K562 (cell line): ENCODE data around the gene HYAL1. TPM values are rescaled to one million over a fixed set of nuclear protein-coding genes. Genes with fewer than 3 reads are reported as not detected.
A peak's percentile ranks its signal among the peaks of the same experiment; 100 is the strongest.

Source experiments
- ATAC-seq: fragments of 200-7000 bp; cut with Tn5 transposase; 3 replicates; pipeline ENCODE4 v1.9.1; 2020; ENCODE audit warnings: moderate library complexity
- BruUV-seq: library from RNA; stranded (reverse); fragments of 400-500 nt; replicated peaks from 2 replicates; lab custom pipeline; 2021; lab: Mats Ljungman, UMichigan
- CTCF ChIA-PET: fragments of 300-600 bp; formaldehyde crosslinking; extraction: SDS; loops from one replicate; lab custom pipeline; 2021; ENCODE audit warnings: low intra/inter-chr PET ratio; lab: Yijun Ruan, JAX
- POLR2A ChIA-PET: fragments of 300-600, 350-650 bp; sonication (Branson Sonifier 250); formaldehyde crosslinking; extraction: SDS; loops from one replicate; lab custom pipeline; 2021; ENCODE audit warnings: antibody characterized with exemption, inconsistent platforms; lab: Yijun Ruan, JAX
- DNase-seq, 4 experiments: peaks; one replicate each; pipeline versions ENCODE4 v3.0.0 to v3.0.0-alpha.2; 2011 to 2018; ENCODE audit warnings: low spot score in 3 of 4, mixed read lengths in 3 of 4; ENCODE audit errors: extremely low read depth in 1 of 4
- FAIRE-seq: peaks from 2 replicates; lab custom pipeline; 2011; peaks lifted over from hg19 to GRCh38; lab: Jason Lieb, UNC
- H2AFZ ChIP-seq: 2 replicates; pipeline ENCODE4 v1.6.0; 2011; ENCODE audit warnings: low read depth, low read length, control low read depth, inconsistent platforms
- H3K27ac ChIP-seq: fragments of 200-600 bp; 3 replicates; pipeline ENCODE4 v1.8.0; 2011; ENCODE audit warnings: low read depth, mild to moderate bottlenecking, control low read depth, inconsistent platforms, low read length, moderate library complexity, mixed read lengths; ENCODE audit errors: extremely low read depth
- H3K27me3 ChIP-seq, 2 experiments: fragments of 300-600 bp in 1 of 2; 2 replicates in 1 of 2; 3 replicates in 1 of 2; pipeline versions ENCODE4 v1.6.0 to v1.8.0; 2011; ENCODE audit warnings: inconsistent platforms in 2 of 2, low read length in 2 of 2, mild to moderate bottlenecking in 1 of 2, mixed read lengths in 1 of 2, moderate library complexity in 1 of 2; ENCODE audit not compliant: control insufficient read depth in 2 of 2, insufficient read depth in 2 of 2
- H3K36me3 ChIP-seq: fragments of 300-600 bp; 3 replicates; pipeline ENCODE4 v1.8.0; 2011; ENCODE audit warnings: mild to moderate bottlenecking, low read length, inconsistent platforms; ENCODE audit not compliant: control insufficient read depth, insufficient read depth
- H3K4me1 ChIP-seq, 2 experiments: fragments of 200-600 bp in 1 of 2; replicated peaks in 1 of 2; 2 replicates in 1 of 2; 3 replicates in 1 of 2; pipeline versions ENCODE4 v1.5.1 to v1.8.0; 2011; ENCODE audit warnings: inconsistent platforms in 2 of 2, low read length in 2 of 2, mild to moderate bottlenecking in 1 of 2, mixed read lengths in 1 of 2, moderate library complexity in 1 of 2; ENCODE audit not compliant: control insufficient read depth in 2 of 2, insufficient read depth in 2 of 2
- H3K4me2 ChIP-seq: 2 replicates; pipeline ENCODE4 v1.6.1; 2011; ENCODE audit warnings: low read length, control low read depth, inconsistent platforms, mixed read lengths; ENCODE audit not compliant: insufficient read depth
- H3K4me3 ChIP-seq: fragments of 200-600 bp; sonication (generic), shearing (Covaris generic); 2 replicates; pipeline ENCODE4 v1.5.1; 2016; ENCODE audit warnings: control low read depth, inconsistent platforms
- H3K79me2 ChIP-seq: fragments of 200-600 bp; 3 replicates; pipeline ENCODE4 v1.8.0; 2011; ENCODE audit warnings: low read length, inconsistent platforms; ENCODE audit not compliant: control insufficient read depth, insufficient read depth
- H3K9ac ChIP-seq, 2 experiments: 2 replicates each; pipeline versions ENCODE4 v1.6.0 to v1.6.1; 2011; ENCODE audit warnings: low read depth in 2 of 2, low read length in 2 of 2, control low read depth in 1 of 2, inconsistent platforms in 1 of 2, mild to moderate bottlenecking in 1 of 2, mixed read lengths in 1 of 2; ENCODE audit not compliant: insufficient read depth in 1 of 2
- H3K9me1 ChIP-seq: one replicate; pipeline ENCODE4 v1.6.0; 2011; ENCODE audit warnings: inconsistent platforms, mild to moderate bottlenecking, low read length, moderate library complexity; ENCODE audit not compliant: control insufficient read depth, insufficient read depth
- H3K9me3 ChIP-seq: replicated peaks from 2 replicates; pipeline ENCODE4 v1.5.1; 2011; ENCODE audit warnings: low read depth, low read length, inconsistent platforms; ENCODE audit not compliant: control insufficient read depth, insufficient read depth
- H4K20me1 ChIP-seq: replicated peaks from 2 replicates; pipeline ENCODE4 v1.6.1; 2011; ENCODE audit warnings: low read length, inconsistent platforms, mixed read lengths; ENCODE audit not compliant: control insufficient read depth, insufficient read depth
- ARID3A ChIP-seq: IDR thresholded peaks from 2 replicates; pipeline ENCODE4 v1.6.1; 2012; ENCODE audit warnings: low read depth, low read length, improper control_type of control experiment, borderline replicate concordance
- CTCF ChIP-seq, 3 experiments: IDR thresholded peaks in 2 of 3; conservative IDR thresholded peaks in 1 of 3; 2 replicates each; pipeline ENCODE4 v1.5.1; 2011 to 2012; ENCODE audit warnings: low read length in 3 of 3, mild to moderate bottlenecking in 3 of 3, control low read depth in 2 of 3, improper control_type of control experiment in 1 of 3, inconsistent platforms in 1 of 3, low read depth in 1 of 3, mixed read lengths in 1 of 3, moderate library complexity in 1 of 3; ENCODE audit not compliant: insufficient read depth in 2 of 3
- CTCFL ChIP-seq: IDR thresholded peaks from 2 replicates; pipeline ENCODE4 v1.6.1; 2011; ENCODE audit warnings: borderline replicate concordance, low read depth, mild to moderate bottlenecking, moderate library complexity, low read length; ENCODE audit not compliant: insufficient read depth, poor library complexity, severe bottlenecking
- SIX5 ChIP-seq, 2 experiments: IDR thresholded peaks; 2 replicates each; pipeline ENCODE4 v1.6.1; 2011; ENCODE audit warnings: low read length in 2 of 2, borderline replicate concordance in 1 of 2, low read depth in 1 of 2, mild to moderate bottlenecking in 1 of 2, moderate library complexity in 1 of 2; ENCODE audit not compliant: insufficient read depth in 1 of 2
- WHSC1 ChIP-seq: IDR thresholded peaks from one replicate; pipeline ENCODE4 v1.6.1; 2012; ENCODE audit warnings: low read length, control low read depth, inconsistent platforms
- YY1 ChIP-seq, 3 experiments: IDR thresholded peaks; 2 replicates each; pipeline ENCODE4 v1.6.1; 2011; ENCODE audit warnings: low read length in 2 of 3, mild to moderate bottlenecking in 2 of 3, moderate library complexity in 2 of 3, borderline replicate concordance in 1 of 3, control low read depth in 1 of 3, low read depth in 1 of 3; ENCODE audit not compliant: insufficient read depth in 3 of 3, insufficient replicate concordance in 2 of 3, control insufficient read depth in 1 of 3, insufficient read length in 1 of 3; ENCODE audit errors: extremely low read depth in 1 of 3
- ZBTB33 ChIP-seq: sonication (generic); formaldehyde crosslinking; IDR thresholded peaks from 2 replicates; pipeline ENCODE4 v1.8.1; 2023; ENCODE audit warnings: mild to moderate bottlenecking, missing genetic modification reagents
- ZFP36 ChIP-seq: fragments of 150-350 bp; IDR thresholded peaks from 2 replicates; pipeline ENCODE4 v1.6.1; 2018; ENCODE audit warnings: low read length, low read depth; ENCODE audit not compliant: partially characterized antibody
- ZNF175 ChIP-seq: fragments of 200-800 bp; sonication (Bioruptor generic); IDR thresholded peaks from 2 replicates; pipeline ENCODE4 v1.6.1; 2016; ENCODE audit warnings: low read depth, mild to moderate bottlenecking, missing genetic modification characterization, missing compliant biosample characterization
- ZNF282 ChIP-seq: sonication (generic); formaldehyde crosslinking; IDR thresholded peaks from 2 replicates; pipeline ENCODE4 v1.8.1; 2023; ENCODE audit warnings: missing genetic modification reagents
- WGBS: fragments of 100-300 bp; shearing (Covaris generic); methylation state at CpG from one replicate; pipeline ENCODE4 v1.1.6; 2016; ENCODE audit warnings: low coverage, mixed read lengths; ENCODE audit not compliant: insufficient coverage; ENCODE audit errors: missing lambda C conversion rate; 5-methylcytosine and 5-hydroxymethylcytosine counted together
- in situ Hi-C: fragments of 300-500 bp; cut with MboI; formaldehyde crosslinking; loops from 4 replicates; pipeline ENCODE4 v1.15.0; 2018; ENCODE audit warnings: inconsistent platforms, mixed read lengths
- intact Hi-C: fragments of 100-400 bp; cut with micrococcal nuclease; formaldehyde crosslinking; loops from 2 replicates; pipeline ENCODE4 v1.14.2; 2022
- polyA plus RNA-seq, 8 experiments: library from polyadenylated mRNA; depleted of rRNA in 4 of 8; stranded (reverse) in 5 of 8; unstranded in 3 of 8; fragments of >200 nt; fragmentation: Nextera tagmentation in 2 of 8; fragmentation: Illumina TruSeq in 1 of 8; extraction: Ambion mirVana in 2 of 8; extraction: Trizol in 1 of 8; gene quantifications; 2 replicates each; pipeline versions ENCODE4 v1.2.1 to v1.2.3, GENCODE V29; 2011 to 2014; ENCODE audit warnings: inconsistent platforms in 1 of 8, missing spikeins in 1 of 8
- total RNA-seq, 7 experiments: library from RNA; depleted of rRNA in 6 of 7; stranded (reverse); fragments of >200 nt in 6 of 7; fragmentation: Illumina TruSeq in 2 of 7; extraction: Trizol in 2 of 7; gene quantifications; 2 replicates each; pipeline versions ENCODE4 v1.2.1 to v1.2.3, GENCODE V29; 2011 to 2021; ENCODE audit warnings: low replicate concordance in 1 of 7

Gene HYAL1
- total and polyA plus RNA-seq, 9 of the 15 experiments (the other 6 are each of a cell fraction or from before 2014, with no cell fraction given) = 1.4 to 8.5 (median 4.7) TPM

- FAIRE-seq (peak; percentile 69), DNase-seq (no peak), ATAC-seq (no peak)
- intact Hi-C loops (no loop called here), in situ Hi-C loops (no loop called here)
- H2AFZ ChIP-seq = no peak overlapping the region
- H3K4me2 ChIP-seq = no peak overlapping the region
- H3K4me3 ChIP-seq = no peak overlapping the region
- 45% methylated on average over 2 of the region's 2 CpGs for WGBS
- no TSS peak for BruUV-seq
- peaks cover 30 to 46% of the 10 kb centered on the region in 2 experiments; a peak in 4 of 5 replicates for H3K4me1 ChIP-seq
- H3K27me3 ChIP-seq = no peaks in the 10 kb centered on the region
- H4K20me1 ChIP-seq = peaks cover 24% of the 10 kb centered on the region; the same call in 1 of the 2 replicates
- H3K79me2 ChIP-seq = peaks cover 51% of the 10 kb centered on the region
- peaks cover 6% of the 10 kb centered on the region for H3K9me1 ChIP-seq
- no peaks in the 10 kb centered on the region for H3K9me3 ChIP-seq
- H3K36me3 ChIP-seq = peaks cover 56% of the 10 kb centered on the region; the same call in 2 of the 3 replicates
- ChIA-PET CTCF (interaction anchor here (0.6 kb wide), 1 partner anchor 161 kb away, joined by 3 read pairs; no protein-coding TSS in a partner anchor), POLR2A (interaction anchor here (0.6 to 1.0 kb wide), 4 partner anchors 15 to 1920 kb away, joined by 3 to 4 read pairs (median 3); no protein-coding TSS in a partner anchor)
- H3K27ac ChIP-seq = no peak overlapping the region
- no peak overlapping the region for H3K9ac ChIP-seq
- peak; percentile 7 for TF ChIP-seq CTCFL
- TF ChIP-seq YY1 (IDR thresholded peaks at IDR 0.05; ENCODE audit: borderline replicate concordance in 1 of 3, control insufficient read depth in 1 of 3, extremely low read depth in 1 of 3, insufficient read depth in 3 of 3, insufficient read length in 1 of 3, insufficient replicate concordance in 2 of 3, low read depth in 1 of 3, low read length in 2 of 3) = no peak
- TF ChIP-seq WHSC1 = no peak
- TF ChIP-seq SIX5 (IDR thresholded peaks at IDR 0.05; ENCODE audit: borderline replicate concordance in 1 of 2, insufficient read depth in 1 of 2, low read depth in 1 of 2, low read length in 2 of 2) = no peak
- TF ChIP-seq CTCF (IDR thresholded peaks at IDR 0.05 in 2 of 3, conservative IDR thresholded peaks at IDR 0.05 in 1 of 3; ENCODE audit: insufficient read depth in 2 of 3, low read depth in 1 of 3, low read length in 3 of 3) = peak in 2 of 3 experiments; percentile 33 to 36; a peak in 3 of 6 replicates
- TF ChIP-seq ZNF175 (CRISPR knock-in tag) = no peak
- no peak for TF ChIP-seq ARID3A
- TF ChIP-seq ZBTB33 (CRISPR knock-in tag) = no peak
- no peak for TF ChIP-seq ZFP36
- TF ChIP-seq ZNF282 = no peak
Measured at GRCh38 chr3:50352781-50353180, 49.4 kb upstream of the HYAL1 start.
